HG03457 (cell line): ENCODE results near the gene TPI1.
"Not testable (repeated sequence)": the region's sequence is repeated elsewhere in the genome, so short reads cannot be mapped to it uniquely, and the experiment has no call there.

Experiments
- ATAC-seq: cut with Tn5 transposase; IDR thresholded peaks from one replicate; pipeline ENCODE4 v1.9.1; 2021; ENCODE audit warnings: moderate number of reproducible peaks; ENCODE audit not compliant: unreplicated experiment

The TPI1 gene

GRCh38 chr12:6890789-6891645, 23.7 kb downstream of the TPI1 start:
- peak; percentile 85 for ATAC-seq

- ATAC-seq, result no peak
These were observed 24.3 kb downstream of the TPI1 start for GRCh38 chr12:6891646-6892001.

DNA sequence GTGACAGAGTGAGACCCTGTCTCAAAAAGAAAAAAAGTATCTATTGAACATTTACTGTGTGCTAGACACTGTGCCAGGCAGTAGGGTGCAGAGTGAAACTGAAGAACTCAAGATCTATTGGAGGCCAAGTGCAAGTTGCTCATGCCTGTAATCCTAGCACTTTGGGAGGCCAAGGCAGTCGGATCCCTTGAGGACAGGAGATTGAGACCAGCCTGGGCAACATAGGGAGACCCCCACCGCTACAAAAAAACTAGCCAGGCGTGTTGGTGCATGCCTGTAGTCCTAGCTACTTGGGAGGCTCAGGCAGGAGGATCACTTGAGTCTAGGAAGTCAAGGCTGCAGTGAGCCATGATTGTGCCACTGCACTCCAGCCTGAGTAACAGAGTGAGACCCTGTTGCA, 25.4 kb downstream of the TPI1 start:
- ATAC-seq, result not testable (repeated sequence)

- no peak for ATAC-seq
These were observed 27.0 kb downstream of the TPI1 start for GRCh38 chr12:6894321-6894720.

- no peak for ATAC-seq
These were observed 29.6 kb downstream of the TPI1 start for GRCh38 chr12:6896846-6897435.

DNA sequence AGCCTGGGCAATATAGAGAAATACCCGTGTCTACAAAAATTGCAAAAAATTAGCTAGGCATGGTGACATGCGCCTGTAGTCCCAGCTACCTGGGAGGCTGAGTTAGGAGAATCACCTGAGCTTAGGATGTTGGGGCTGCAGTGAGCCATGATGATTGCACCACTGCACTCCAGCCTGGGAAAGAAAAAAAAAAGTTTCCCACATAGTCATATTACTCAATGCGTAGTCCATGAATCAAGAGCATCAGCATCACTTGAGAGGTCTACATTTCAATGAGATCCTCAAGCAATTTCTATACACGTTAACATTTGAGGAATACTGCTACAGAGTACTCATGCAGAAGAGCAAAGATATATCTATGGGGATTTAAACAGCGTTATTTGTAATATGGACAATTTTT, 32.1 kb downstream of the TPI1 start:
- no peak for ATAC-seq

DNA sequence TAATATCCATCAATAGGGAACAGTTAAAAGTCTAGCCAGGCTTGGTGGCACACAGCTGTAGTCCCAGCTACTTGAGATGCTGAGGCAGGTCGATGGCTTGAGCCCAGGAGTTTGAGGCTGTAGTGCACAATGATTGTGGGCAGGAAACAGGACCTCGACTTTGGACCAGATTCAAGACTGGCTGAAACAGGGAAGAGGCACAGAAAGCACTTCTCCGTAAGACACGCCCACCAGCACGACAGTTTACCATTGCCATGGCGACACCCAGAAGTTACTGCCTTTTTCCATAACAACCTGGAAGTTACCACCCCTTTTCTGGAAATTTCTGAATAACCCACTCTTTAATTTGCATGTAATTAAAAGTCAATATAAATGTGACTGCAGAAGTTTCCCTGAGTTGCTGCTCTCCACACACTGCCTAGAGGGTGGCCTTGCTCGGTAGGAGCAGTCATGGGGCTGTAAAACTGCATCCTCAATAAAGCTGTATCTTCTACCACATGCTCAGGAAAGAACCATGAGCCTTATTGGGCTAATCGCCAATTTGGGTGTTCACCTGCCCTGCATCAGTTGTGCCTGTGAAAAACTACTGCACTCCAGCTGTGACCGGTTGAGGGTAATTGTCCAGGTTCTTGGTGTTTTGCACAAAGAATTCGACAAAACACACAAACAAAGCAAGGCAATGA, 32.6 kb downstream of the TPI1 start:
- no peak for ATAC-seq

DNA sequence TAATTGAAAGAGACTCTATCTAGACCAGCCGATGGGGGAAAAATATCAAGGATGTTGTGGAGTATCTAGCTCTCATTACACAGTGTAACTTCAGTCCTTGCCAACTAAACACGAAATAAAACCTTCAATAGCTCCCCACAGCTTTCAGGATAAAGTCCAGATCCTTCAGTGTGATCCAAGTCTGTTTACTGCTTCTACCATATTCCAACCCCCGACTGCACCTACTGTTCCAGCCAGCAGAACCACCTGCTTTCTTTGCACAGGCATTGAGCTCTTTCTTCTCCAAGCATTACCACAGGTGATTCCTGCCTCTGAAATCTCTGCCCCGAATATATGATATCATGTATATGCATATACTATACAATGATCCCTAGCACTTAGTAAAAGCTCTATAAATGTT, 35.1 kb downstream of the TPI1 start:
- ATAC-seq, result no peak

DNA sequence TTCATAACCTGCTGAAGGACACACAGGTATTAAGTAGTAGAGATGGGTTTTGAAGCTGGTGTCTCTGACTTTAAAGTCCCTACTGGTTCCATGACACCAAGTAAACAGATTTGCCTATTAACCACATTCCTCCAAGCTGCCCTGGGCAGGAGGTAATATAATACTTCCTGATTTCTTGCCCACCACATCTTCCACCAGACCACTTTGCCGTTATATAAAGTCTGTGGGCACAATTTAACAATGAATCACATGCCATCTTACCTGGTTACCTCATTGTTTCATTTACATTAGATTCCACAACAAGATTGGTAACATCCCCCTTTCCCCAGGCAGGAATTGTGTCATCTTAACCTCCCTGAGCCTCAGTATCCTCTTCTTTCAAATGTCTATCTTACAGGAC, 36.4 kb downstream of the TPI1 start:
- no peak for ATAC-seq

- ATAC-seq, result peak; percentile 79
These were observed 37.2 kb downstream of the TPI1 start, which contains the start of gene LRRC23 for GRCh38 chr12:6904280-6905276. TSS of gene LRRC23 (plus strand) at chr12:6904822. CDS start at chr12:6905634, 812 bp downstream.

DNA sequence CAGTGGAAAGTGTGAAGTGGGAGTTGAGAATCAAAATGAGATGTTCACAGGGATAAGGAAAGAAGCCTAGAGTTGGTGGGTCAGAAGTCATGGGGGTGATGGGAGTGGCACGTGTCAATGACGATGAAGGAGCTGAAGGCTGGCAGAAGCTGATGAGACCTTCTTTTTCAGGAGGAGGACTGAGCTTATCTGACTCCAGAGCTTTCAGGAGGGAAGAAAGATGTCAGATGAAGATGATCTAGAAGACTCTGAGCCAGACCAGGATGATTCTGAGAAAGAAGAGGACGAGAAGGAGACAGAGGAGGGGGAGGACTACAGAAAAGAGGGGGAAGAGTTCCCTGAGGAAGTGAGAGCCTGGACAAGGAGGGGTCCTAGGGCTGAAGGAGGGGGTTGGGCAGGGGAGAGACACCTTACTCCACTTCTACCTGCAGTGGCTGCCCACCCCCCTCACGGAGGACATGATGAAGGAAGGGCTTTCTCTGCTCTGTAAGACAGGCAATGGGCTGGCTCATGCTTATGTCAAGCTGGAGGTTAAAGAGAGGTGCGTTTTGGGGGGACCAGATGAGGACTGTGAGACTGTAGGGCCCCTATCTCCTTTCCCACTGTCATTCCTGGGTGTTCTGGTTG, 38.2 kb downstream of the TPI1 start:
- ATAC-seq, result no peak

DNA sequence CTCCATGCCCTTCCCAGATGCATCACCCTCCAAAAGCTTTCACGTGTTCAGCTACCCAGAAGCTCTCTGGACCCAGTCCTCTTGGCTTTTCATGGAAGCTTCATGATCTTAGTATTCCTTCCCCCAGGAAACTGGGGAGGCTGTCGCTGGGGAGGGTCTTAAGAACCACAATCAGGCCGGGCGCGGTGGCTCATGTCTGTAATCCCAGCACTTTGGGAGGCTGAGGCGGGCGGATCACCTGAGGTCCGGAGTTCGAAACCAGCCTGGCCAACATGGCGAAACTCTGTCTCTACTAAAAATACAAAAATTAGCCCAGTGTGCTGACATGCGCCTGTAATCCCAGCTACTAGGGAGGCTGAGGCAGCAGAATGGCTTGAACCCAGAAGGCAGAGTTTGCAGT, 40.8 kb downstream of the TPI1 start:
- not testable (repeated sequence) for ATAC-seq

GRCh38 chr12:6909421-6910145, 42.3 kb downstream of the TPI1 start:
- ATAC-seq, result no peak

GRCh38 chr12:6912164-6912935, 45.0 kb downstream of the TPI1 start:
- ATAC-seq, result no peak

GRCh38 chr12:6914246-6914946, 47.1 kb downstream of the TPI1 start, which contains the start of gene ENO2:
TSS of gene ENO2 (plus strand) at chr12:6914580. CDS start at chr12:6915833, 1,253 bp downstream.
- peak; percentile 47 for ATAC-seq

GRCh38 chr12:6914947-6915788, 47.8 kb downstream of the TPI1 start:
- ATAC-seq, result no peak

DNA sequence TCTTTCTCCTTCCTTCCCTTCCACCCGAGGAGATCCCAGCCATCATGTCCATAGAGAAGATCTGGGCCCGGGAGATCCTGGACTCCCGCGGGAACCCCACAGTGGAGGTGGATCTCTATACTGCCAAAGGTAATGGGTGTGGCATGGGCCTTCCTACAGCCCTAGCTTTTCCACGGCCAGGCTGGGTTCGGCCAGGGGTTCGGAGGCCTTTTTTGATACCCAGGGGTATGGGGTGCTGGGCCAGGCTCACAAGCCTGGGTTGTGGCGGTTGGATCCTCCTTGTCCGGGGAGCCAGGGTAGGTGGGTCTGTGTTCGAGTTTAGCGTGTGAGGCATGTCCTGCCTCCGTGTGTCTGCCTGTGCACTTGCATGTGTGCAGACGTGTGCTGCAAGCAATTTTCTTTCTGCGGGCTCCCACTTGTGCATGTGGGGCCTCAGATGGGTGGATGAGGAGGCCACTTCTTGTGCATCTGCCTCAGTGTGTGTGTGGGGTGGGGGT, 48.5 kb downstream of the TPI1 start:
- ATAC-seq, result no peak
